HG03108 (cell line): ENCODE measurements around the gene KNG1.
"Not testable (repeated sequence)": the region's sequence is repeated elsewhere in the genome, so short reads cannot be mapped to it uniquely, and the experiment has no call there.

Experiments used
- ATAC-seq: cut with Tn5 transposase; IDR thresholded peaks from one replicate; pipeline ENCODE4 v1.9.1; 2021; ENCODE audit warnings: moderate library complexity; ENCODE audit not compliant: unreplicated experiment

KNG1 gene

DNA sequence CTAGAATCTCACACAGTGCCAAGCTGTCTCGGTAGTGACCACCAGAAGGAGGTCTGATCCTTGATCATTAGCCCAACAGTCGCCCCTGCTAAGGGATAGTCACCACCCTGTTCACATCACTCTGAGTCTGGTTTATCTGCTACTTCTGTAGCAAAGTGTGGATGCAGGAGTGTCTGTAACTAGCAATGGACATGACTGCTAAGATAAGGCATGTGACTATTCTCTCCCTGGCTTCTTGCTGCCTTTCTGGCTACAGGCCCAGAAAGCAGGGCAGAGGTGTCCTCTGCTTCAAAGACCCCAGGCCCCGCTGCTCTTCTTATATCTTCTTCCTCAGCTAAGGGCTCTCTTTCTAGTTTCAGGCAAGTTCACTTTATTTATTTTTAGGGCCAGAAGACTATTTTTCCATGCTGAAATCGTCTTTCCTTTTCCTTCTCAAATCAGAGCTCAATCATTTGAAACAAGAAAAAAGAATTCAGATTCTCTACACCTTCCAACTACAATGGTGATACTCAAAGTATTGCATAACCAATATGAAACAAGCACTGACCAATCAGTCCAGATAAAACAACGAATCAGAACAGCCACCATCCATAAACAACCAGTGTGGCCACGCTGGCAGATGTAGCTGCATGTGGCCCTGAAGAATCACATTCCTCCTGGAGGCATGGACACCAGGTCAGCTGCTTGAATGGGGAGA, 8.0 kb upstream of the KNG1 start:
- no peak for ATAC-seq

GRCh38 chr3:186710694-186711093, 6.5 kb upstream of the KNG1 start:
- not testable (repeated sequence) for ATAC-seq

DNA sequence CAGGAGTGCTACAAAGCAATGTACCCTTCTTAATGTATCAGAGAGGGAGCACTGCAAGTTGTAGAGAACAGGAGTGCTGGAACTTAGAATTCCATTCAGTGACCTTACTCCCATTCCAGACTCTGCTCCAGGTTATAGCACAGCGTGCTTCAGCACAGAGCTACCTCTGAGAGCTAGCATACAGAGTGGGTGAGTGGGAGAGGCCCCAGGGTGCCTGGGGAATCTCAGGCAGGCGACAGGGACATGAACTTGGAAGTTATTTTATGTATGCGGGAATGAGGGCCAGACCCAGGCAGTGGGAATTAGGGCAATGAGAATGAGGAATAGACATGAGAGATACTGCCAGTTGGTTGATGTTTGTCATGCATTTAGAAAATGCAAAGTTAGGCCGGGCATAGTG, 3.7 kb upstream of the KNG1 start:
- no peak for ATAC-seq

- ATAC-seq, result no peak
Observed at GRCh38 chr3:186719945-186720739, 3.0 kb downstream of the KNG1 start.

DNA sequence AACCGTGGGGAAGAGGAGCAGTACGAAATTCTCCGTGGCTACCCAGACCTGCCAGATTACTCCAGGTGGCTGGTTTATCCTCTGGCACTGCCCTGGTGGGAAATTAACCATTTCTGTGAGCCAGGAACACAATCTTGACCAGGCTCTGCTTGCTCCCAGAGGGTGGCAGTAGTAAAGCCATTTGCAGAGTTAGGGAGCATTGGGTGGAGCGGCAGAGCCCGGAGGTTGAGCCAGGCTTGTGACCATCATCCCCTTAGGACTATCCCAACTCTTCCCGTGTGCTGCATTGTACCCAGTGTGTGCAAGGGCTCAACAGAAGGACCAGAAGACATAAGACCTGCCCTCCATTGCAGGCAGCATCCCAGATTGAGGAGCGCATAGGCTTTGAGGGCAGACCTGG, 5.3 kb downstream of the KNG1 start:
- no peak for ATAC-seq

GRCh38 chr3:186724911-186725310, 7.8 kb downstream of the KNG1 start:
- ATAC-seq, result no peak

DNA sequence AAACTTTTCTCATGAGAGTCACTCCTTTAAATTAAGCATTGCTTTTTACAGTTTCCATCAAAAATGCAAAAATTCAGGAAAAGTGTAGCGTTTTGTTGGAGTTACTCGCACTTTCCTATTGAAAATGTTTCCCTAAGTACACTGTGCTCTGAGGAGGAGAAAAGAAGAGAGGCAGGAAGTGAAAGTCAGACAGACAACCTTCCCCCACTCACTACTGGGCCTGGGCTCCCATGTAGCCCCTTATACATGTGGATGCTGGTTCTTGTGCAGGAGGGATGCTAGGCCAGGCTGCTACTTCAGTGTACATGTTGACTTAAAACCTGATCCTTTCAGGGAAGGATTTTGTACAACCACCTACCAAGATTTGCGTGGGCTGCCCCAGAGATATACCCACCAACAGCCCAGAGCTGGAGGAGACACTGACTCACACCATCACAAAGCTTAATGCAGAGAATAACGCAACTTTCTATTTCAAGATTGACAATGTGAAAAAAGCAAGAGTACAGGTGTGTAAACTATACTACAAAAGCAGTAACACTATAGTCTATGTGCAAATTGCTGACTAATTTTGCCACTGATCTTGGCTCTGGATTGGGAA, 15.1 kb downstream of the KNG1 start:
- ATAC-seq, result no peak

DNA sequence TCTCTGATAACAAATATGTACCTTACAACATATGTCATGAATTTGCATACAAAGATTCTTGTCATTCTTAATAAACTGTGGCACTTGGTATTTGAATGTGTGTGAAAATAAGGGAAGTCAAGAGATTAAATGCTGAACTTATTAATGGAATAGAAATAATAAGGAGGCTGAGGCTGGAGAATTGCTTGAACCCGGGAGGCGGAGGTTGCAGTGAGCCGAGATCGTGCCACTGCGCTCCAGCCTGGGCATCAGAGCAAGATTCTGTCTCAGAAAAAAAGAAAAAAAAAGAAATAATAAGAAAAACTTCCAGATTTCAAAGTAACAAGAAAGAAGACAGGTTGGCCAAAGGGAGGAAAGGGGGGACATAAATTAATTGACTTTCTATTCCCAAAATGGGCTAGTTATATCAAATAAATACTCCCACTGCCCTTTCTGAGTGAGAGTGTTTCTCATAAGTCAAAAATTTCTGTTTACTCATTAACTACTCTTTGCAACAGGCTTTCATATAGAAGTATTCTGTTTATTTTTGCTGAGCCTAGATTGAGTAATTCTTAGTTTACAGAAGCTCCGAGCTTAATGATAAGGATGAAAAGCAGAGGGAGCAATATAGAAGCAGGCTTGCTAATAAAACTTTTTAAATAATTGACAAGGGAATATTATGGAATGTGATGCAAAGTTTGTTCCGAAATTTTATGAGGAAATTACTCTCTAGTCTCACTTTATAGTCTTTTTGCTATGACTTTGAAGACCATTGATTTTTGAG, 25.6 kb downstream of the KNG1 start:
- ATAC-seq, result no peak

DNA sequence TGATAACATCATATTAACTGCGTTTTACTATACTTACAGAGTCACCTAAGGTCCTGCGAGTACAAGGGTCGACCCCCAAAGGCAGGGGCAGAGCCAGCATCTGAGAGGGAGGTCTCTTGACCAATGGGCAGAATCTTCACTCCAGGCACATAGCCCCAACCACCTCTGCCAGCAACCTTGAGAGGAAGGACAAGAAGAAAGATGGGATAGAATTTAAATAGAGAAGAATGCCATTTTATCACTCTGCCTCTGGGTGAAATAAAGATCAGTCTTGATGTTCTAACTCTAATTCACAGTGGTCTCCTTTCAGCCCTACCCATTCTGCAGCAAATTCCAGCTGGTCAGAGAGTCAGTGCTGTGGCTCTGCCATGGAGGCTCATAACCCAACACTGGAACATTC, 26.5 kb downstream of the KNG1 start:
- no peak for ATAC-seq

DNA sequence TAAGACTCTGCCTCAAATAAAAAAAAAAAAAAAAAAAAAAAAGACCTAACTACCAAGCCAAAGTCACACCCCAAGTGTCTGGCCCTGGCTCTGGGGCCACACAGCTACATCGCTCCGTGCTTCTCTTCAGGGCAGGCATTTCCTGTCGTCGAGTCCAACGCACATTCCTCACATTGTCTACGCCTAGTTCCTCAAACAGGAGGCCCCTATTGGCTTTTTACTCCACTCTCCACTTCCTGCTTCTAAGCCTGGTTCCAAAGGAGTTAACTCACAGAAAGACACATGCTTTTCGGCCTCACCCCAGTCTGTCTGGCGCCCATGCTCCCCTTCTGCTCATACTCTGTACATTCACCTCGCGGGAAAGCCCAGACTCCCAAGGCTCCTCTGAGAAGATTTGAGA, 28.8 kb downstream of the KNG1 start:
- no peak for ATAC-seq

- no peak for ATAC-seq
Observed at GRCh38 chr3:186750316-186750715, 33.2 kb downstream of the KNG1 start.

DNA sequence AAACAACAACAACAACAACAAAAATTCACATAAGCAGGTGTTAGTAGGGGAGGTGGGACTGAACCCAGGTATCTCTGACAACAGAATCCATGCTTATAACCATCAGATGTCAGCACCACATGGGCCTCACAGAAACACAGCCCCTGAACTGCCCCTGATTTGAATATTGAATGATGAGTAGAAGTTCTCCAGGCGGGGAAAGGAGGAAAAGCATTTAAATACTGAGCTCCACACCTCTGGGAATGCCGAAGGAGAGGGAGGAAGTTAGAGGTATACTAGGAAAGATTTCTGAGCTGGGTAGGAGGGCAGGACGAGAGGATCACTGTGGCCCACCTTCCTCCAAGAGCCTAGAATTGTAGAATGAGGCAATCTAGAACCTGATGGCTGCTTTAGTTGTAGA, 34.3 kb downstream of the KNG1 start:
- no peak for ATAC-seq

- no peak for ATAC-seq
Observed at GRCh38 chr3:186754006-186754405, 36.8 kb downstream of the KNG1 start.

GRCh38 chr3:186754871-186755270, 37.7 kb downstream of the KNG1 start:
- no peak for ATAC-seq

DNA sequence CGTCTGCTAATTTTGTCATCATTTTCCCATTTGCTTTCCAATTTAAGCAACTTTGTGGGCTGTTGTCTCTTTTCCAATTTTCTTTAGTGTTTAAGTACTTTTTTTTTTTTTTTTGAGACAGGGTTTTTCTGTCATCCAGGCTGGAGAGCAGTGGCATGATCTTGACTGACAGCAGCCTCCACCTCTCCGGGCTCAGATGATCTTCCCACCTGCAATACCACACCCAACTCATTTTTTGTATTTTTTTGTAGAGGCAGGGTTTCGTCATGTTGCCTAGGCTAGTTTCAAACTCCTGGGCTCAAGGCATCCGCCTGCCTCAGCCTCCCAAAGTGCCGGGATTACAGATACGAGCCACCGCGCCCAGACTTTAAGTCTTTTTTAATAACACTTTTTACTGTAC, 40.1 kb downstream of the KNG1 start:
- no peak for ATAC-seq

DNA sequence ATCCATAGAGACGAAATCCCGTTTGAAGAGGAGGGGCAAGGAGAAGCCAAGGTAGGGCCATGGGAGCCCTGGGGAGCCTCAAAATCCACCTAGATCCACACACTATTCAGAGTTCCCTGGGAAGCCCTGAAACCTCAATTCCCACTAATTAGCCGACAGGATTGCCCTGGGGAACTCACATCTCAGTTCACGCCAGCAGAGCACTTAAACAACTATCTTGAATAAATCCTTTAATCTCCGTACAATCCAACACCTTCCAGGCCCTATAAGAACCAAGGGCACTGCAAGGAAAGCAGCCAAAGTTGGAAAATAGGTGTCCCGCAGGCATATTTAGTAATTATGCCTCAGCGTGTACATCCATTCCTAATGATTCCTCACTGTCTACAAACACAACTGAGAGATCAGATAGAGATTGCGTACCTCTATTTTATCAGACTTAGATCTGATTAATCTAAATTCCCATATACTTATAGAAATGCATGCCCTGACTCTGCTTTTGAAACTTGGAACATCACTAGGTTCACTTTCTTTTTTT, 40.6 kb downstream of the KNG1 start:
- no peak for ATAC-seq

DNA sequence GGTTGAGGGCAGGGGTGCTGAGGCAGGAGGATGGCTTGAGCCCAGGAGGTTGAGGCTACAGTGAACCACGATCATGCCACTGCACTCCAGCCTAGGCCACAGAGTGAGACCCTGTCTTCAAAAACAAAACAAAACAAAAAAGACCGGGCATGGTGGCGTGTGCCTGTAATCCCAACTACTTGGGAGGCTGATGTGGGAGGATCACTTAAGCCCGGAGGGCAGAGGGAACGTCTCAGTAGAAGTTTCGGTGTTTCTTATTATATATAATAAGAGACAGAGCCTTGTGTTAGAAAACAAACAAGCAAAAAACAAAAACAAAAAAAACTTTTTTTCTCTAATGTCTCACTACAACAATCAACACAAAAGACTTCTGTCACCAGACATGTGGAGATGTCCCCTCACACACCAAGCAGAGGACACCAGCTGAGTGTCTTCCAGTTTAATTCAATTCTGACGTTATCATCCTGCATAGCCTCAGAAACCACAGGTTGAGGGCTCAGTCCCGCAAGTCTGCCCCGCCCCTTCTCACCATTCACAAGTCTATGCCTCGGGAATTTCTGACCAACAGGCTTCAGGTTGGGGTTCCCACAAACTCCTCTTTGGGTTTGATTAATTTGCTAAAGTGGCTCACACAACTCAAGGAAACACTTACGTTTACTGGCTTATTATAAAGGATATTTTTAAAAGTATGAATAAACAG, 42.2 kb downstream of the KNG1 start:
- no peak for ATAC-seq

DNA sequence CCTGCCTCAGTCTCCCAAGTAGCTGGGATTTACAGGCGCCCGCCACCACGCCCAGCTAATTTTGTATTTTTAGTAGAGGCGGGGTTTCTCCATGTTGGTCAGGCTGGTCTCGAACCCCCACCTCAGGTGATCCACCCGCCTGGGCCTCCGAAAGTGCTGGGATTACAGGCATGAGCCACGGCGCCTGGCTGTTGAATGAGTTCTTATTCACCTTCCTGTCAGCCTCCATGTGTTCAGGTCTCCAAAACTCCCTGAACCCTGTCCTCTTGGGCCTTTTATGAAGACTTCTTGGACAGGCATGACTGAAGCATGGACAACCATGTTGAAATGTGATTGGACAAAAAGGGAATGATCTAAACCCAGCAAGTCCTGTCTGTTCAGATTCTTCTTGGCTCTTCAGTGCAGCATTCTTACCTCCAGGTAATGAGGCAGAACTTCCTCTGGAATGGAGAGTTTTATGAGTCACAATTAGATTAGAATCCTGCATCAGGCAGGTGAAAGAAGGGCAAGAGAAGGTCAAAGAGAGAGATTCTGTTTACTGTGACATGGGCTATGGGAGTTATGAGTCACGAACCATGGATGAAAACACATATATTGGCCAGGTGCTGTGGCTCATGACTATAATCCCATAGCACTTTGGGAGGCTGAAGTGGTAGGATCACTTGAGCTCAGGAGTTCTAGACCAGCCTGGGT, 43.1 kb downstream of the KNG1 start:
- no peak for ATAC-seq

DNA sequence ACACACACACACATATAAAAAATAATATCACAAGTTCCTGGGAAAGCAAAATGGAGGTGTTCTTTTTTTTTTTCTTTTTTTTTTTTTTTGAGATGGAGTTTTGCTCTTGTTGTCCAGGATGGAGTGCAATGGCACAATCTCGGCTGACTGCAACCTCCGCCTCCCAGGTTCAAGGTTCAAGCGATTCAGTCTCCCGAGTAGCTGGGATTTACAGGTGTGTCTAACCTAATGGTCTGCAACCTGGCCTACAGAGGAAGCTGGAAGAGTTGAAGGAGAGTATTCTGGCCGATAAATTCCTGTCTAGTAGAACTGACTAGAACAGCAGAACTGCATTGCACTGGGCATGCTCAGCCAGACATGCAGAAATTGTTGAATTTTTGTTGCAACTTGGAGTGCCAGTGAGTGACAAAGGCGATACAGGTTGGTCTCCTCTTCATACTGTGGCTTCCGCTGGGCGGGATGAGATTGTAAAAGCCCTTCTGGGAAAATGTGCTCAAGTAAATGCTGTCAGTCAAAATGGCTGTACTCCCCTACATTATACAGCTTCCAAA, 43.8 kb downstream of the KNG1 start:
- ATAC-seq, result no peak

DNA sequence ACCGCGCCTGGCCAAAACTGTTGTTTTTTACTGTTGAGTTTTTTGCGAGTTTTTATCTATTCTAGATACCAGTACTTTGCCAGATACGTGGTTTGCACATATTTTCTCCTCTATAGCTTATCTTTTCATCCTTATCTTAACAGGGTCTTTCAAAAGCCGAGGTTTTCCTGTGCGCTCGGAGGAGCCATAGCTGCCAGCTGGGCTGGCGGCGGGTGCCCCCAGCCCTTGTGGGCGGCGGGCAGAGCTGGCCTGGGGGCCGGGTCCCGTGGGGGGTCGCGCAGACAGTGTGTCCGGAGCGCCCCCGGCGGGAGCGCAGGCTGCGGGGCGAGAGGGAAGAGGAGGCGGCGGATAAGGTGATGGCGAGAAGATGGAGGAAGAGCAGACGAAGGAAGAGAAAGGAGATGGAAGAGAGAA, 55.1 kb downstream of the KNG1 start:
- peak; percentile 20 for ATAC-seq
